ENCODE data around the gene GOLGA7B.

DNA sequence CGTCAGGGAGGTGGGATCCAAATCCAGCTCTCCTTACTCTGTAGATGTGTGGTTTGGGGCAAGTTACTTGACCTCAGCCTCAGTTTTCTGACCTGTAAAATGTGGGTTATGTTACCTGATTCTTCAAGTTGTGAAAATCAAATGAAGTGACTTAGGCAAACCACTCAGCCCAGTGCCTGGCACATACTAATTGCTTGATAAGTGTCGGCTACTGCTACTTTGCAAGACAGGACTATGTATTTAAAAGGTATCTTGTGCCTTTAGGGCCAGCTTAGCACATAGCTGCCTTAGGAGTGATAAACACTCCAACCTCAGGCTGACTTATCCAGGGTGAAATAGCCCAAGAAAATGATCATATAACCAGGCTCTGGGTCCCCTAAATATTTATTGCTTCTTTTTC lies 42.9 kb downstream of the GOLGA7B start:
- TF ChIP-seq, protein P1, sequence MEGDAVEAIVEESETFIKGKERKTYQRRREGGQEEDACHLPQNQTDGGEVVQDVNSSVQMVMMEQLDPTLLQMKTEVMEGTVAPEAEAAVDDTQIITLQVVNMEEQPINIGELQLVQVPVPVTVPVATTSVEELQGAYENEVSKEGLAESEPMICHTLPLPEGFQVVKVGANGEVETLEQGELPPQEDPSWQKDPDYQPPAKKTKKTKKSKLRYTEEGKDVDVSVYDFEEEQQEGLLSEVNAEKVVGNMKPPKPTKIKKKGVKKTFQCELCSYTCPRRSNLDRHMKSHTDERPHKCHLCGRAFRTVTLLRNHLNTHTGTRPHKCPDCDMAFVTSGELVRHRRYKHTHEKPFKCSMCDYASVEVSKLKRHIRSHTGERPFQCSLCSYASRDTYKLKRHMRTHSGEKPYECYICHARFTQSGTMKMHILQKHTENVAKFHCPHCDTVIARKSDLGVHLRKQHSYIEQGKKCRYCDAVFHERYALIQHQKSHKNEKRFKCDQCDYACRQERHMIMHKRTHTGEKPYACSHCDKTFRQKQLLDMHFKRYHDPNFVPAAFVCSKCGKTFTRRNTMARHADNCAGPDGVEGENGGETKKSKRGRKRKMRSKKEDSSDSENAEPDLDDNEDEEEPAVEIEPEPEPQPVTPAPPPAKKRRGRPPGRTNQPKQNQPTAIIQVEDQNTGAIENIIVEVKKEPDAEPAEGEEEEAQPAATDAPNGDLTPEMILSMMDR (conservative IDR thresholded peaks at IDR 0.05), result no peak
- no peak for TF ChIP-seq EZH2 (IDR thresholded peaks at IDR 0.05; ENCODE audit: low read depth)
